Measurements from ENCODE around the gene CLIC6. TPM values are rescaled to one million over a fixed set of nuclear protein-coding genes. Genes with fewer than 3 reads are reported as not detected.
A peak's percentile ranks its signal among the peaks of the same experiment; 100 is the strongest.

Gene CLIC6
- total and polyA plus RNA-seq, 7 donors, result 0.50 to 35.5 (median 7.7) TPM

DNA sequence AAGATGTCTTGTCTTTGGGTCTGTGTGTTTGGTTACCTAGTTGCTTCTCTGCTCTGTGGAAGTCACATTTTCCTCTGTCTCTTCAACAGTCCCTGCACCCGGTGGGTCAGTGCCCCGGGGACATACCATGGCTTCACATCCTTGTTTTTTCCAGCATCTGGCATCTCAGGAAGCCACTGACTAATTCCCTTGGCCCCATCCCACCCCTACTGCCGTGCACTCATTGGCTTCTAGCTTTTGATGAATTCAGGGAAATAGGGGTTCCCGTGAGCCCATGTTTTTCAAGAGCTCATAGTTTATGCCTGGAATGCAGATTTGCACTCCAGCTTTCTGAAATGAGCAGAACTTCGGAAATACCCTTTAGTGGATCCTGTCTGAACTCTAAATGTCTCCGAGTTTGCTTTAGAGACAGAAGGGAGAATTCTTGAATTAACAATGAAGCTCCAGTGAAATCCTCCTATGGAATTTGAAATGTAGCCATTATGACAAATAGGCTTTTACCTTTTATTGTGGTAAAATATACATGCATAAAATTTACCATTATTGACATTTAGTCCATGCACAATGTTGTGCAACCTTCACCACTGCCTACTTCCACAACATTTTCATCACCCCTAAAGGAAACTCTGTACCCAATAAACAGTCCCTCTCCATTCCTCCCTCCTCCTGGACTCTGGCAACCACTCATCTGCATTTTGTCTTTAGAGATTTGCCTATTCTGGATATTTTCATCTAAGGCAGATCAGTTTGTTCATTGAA, 67.5 kb downstream of the CLIC6 start:
- Histone ChIP-seq H3K4me3 (peak overlapping the region; percentile 31), H3K36me3 (ENCODE audit: insufficient read depth in 1 of 2, low read depth in 1 of 2) (no peaks in the 10 kb centered on the region), H3K27me3 (ENCODE audit: insufficient read depth in 3 of 3, low read length in 2 of 3) (peaks cover 0 to 5% (median 0%) of the 10 kb centered on the region in 3 donors), H3K4me1 (peaks cover 40% of the 10 kb centered on the region), H3K27ac (peak overlapping the region; percentile 90), H3K9me3 (no peaks in the 10 kb centered on the region)
- WGBS, 3 donors, result 35 to 51% (median 38%) methylated on average over 6 of the region's 6 CpGs
- peak in 3 of 4 donors; percentile 20 to 43 (median 31) for ATAC-seq
- DNase-seq, result peak in 1 of 2 donors; percentile 30
- intact Hi-C loops (cut with DNase I), result loop anchor here in 1 of 2 donors (5.0 kb wide), 1 partner anchor 56 kb away; no protein-coding TSS in a partner anchor
- TF ChIP-seq, protein P1, sequence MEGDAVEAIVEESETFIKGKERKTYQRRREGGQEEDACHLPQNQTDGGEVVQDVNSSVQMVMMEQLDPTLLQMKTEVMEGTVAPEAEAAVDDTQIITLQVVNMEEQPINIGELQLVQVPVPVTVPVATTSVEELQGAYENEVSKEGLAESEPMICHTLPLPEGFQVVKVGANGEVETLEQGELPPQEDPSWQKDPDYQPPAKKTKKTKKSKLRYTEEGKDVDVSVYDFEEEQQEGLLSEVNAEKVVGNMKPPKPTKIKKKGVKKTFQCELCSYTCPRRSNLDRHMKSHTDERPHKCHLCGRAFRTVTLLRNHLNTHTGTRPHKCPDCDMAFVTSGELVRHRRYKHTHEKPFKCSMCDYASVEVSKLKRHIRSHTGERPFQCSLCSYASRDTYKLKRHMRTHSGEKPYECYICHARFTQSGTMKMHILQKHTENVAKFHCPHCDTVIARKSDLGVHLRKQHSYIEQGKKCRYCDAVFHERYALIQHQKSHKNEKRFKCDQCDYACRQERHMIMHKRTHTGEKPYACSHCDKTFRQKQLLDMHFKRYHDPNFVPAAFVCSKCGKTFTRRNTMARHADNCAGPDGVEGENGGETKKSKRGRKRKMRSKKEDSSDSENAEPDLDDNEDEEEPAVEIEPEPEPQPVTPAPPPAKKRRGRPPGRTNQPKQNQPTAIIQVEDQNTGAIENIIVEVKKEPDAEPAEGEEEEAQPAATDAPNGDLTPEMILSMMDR (IDR thresholded peaks at IDR 0.05), result no peak

DNA sequence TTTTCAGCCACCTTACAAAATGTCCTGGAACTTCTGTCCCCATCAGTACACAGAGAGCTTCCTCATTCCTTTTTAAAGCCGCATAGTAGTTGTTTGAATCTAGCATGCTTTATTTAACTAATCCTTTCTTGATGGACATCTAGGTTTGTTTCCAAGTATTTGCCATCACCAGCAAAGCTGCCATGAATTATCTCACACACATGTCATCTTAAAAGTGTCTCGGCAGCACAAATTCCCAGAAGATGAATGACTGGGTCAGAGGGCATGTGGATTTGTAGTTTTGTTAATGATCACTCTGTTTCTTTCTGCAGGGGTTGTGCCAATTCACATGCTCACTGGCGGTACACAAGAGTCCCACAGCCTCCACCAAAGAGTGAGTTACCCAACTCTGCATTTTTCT, 68.3 kb downstream of the CLIC6 start:
- peaks cover 40% of the 10 kb centered on the region for H3K4me1 ChIP-seq
- DNase-seq (no peak), ATAC-seq (peak; percentile 61 to 73 (median 68))
- intact Hi-C loops (cut with DNase I), result loop anchor here in 1 of 2 donors (5.0 kb wide), 1 partner anchor 55 kb away; no protein-coding TSS in a partner anchor
- peak overlapping the region; percentile 31 for H3K4me3 ChIP-seq
- TF ChIP-seq, protein P1 (IDR thresholded peaks at IDR 0.05), result no peak
- WGBS, 3 donors, result 23 to 28% (median 26%) methylated on average over 3 of the region's 3 CpGs
- H3K27me3 ChIP-seq (ENCODE audit: insufficient read depth in 3 of 3, low read length in 2 of 3), result peaks cover 0 to 5% (median 0%) of the 10 kb centered on the region in 3 donors
- H3K9me3 ChIP-seq, result no peaks in the 10 kb centered on the region
- H3K36me3 ChIP-seq (ENCODE audit: insufficient read depth in 1 of 2, low read depth in 1 of 2), result no peaks in the 10 kb centered on the region
- H3K27ac ChIP-seq, result peak overlapping the region; percentile 90

DNA sequence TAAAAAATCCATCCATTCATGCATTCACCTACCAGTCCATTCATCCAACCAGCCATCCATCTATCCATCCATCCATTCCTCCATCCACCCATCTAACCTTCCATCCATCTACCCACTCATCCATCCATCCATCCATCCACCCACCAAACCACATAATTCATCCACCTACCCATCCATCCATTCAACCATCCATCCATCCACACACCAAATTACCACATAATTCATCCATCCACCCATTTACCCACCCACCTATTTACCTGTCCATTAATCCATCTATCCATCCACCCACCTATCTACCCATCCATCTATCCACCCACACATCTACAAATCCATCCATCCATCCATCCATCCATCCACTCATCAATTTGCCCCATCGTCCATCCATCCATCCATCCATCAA, 71.4 kb downstream of the CLIC6 start:
- WGBS, 3 donors, result 83 to 89% (median 88%) methylated on average over 1 of the region's 1 CpG
- Histone ChIP-seq H3K4me3 (no peak overlapping the region), H3K9me3 (no peaks in the 10 kb centered on the region), H3K36me3 (ENCODE audit: insufficient read depth in 1 of 2, low read depth in 1 of 2) (no peaks in the 10 kb centered on the region), H3K4me1 (peaks cover 28% of the 10 kb centered on the region), H3K27me3 (ENCODE audit: insufficient read depth in 3 of 3, low read length in 2 of 3) (peaks cover 0 to 5% (median 0%) of the 10 kb centered on the region in 3 donors), H3K27ac (no peak overlapping the region)
- DNase-seq, result no peak
- ATAC-seq, result no peak
- TF ChIP-seq, protein P1 (IDR thresholded peaks at IDR 0.05), result no peak
- intact Hi-C loops (cut with DNase I), result loop anchor here (5.0 to 10.0 kb wide), 6 partner anchors 105 to 1202 kb away; partner anchors contain the start of gene RUNX1 (in 1 of the 2)

DNA sequence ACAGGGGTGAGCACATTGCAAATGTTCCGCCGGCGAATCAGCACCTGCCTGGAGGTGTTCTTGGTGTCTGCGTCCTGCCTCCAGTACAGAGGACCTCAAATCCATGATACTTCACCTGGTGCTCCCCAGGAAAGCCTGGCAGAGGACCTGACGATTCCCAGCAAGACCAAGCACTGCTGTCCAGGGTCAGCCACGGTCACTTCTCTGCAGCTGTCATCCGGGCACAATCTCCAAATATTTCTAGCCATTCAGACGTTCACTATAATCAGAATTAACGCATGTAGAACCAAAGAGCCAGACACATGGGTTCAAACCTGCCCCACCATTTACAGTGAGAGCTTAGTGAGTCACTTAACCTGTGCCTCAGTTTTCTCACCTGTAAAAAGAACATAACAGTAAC, 74.5 kb downstream of the CLIC6 start:
- no peak for DNase-seq
- Histone ChIP-seq H3K27me3 (ENCODE audit: insufficient read depth in 3 of 3, low read length in 2 of 3) (peaks cover 0 to 5% (median 0%) of the 10 kb centered on the region in 3 donors), H3K4me3 (no peak overlapping the region), H3K36me3 (ENCODE audit: insufficient read depth in 1 of 2, low read depth in 1 of 2) (no peaks in the 10 kb centered on the region), H3K4me1 (peaks cover 8% of the 10 kb centered on the region), H3K9me3 (no peaks in the 10 kb centered on the region), H3K27ac (peak overlapping the region; percentile 36)
- intact Hi-C loops (cut with DNase I), result loop anchor here (5.0 to 10.0 kb wide), 6 partner anchors 102 to 1199 kb away; partner anchors contain the start of gene RUNX1 (in 1 of the 2)
- peak in 3 of 4 donors; percentile 11 to 61 (median 39) for ATAC-seq
- WGBS, 3 donors, result 43 to 61% (median 46%) methylated on average over 9 of the region's 9 CpGs
- TF ChIP-seq, protein P1 (IDR thresholded peaks at IDR 0.05), result no peak

Measured in psoas muscle (tissue), 8 donors.